ENCODE results near the gene POU6F2. TPM values are rescaled to one million over a fixed set of nuclear protein-coding genes. Genes with fewer than 3 reads are reported as not detected.

POU6F2 gene
- total and polyA plus RNA-seq, 2 of the 4 experiments (the other 2 are of a cell fraction): not detected

DNA sequence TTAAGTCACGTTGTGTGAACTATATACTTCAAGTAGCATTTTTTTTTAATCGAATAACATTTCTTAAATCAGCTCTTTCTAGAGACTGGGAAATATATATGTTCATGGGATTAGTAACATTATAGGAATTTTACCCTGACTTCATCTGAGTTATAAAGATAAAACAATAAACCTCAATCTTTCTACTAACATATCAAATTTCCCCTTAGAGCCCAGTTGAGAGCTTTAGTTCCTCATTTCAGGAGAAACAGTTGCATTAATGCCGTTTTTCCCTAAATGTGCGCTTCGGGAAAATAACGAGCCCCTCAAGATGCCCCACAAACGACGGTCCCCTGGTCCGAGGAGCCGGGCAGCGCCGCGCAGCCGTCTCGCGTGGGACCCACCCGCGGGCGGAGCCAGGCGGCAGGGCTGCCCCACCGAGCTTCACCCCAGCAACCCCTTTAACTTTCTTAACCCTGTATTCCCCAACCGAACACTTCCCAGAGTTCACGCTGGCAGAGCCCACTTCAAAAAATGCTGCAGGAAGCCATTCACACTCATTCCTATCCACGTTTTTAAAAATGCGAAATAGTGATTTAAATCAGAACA is 436.0 kb downstream of the POU6F2 start:
- H2AK5ac ChIP-seq (ENCODE audit: low read depth, low read length): no peak overlapping the region
- H2BK120ac ChIP-seq (ENCODE audit: low read depth, low read length): no peak overlapping the region
- no peaks in the 10 kb centered on the region; the same call in 1 of the 2 replicates for H3K27me3 ChIP-seq (ENCODE audit: control insufficient read depth, insufficient read depth, low read length)
- ChIA-PET CTCF (no interaction called here), POLR2A (ENCODE audit: unreplicated experiment) (no interaction called here)
- ATAC-seq (ENCODE audit: low read depth): peak; percentile 65
- H3K4me3 ChIP-seq (ENCODE audit: insufficient read depth, low read depth, low read length): peak overlapping the region; percentile 47
- no peak overlapping the region for H3K27ac ChIP-seq (ENCODE audit: insufficient read depth, low read length)
- intact Hi-C loops (cut with micrococcal nuclease): no loop called here
- no peak for TF ChIP-seq MAZ (IDR thresholded peaks at IDR 0.05; ENCODE audit: borderline replicate concordance, low read depth, low read length)
- TF ChIP-seq CHD1 (IDR thresholded peaks at IDR 0.05; ENCODE audit: low read depth, low read length): no peak
- TF ChIP-seq SMC3 (IDR thresholded peaks at IDR 0.05; ENCODE audit: low read depth, low read length): no peak
- TF ChIP-seq BHLHE40 (IDR thresholded peaks at IDR 0.05; ENCODE audit: low read depth, low read length): no peak
- TF ChIP-seq POLR2A (IDR thresholded peaks at IDR 0.05; ENCODE audit: low read depth, low read length): no peak
- TF ChIP-seq, protein P1, sequence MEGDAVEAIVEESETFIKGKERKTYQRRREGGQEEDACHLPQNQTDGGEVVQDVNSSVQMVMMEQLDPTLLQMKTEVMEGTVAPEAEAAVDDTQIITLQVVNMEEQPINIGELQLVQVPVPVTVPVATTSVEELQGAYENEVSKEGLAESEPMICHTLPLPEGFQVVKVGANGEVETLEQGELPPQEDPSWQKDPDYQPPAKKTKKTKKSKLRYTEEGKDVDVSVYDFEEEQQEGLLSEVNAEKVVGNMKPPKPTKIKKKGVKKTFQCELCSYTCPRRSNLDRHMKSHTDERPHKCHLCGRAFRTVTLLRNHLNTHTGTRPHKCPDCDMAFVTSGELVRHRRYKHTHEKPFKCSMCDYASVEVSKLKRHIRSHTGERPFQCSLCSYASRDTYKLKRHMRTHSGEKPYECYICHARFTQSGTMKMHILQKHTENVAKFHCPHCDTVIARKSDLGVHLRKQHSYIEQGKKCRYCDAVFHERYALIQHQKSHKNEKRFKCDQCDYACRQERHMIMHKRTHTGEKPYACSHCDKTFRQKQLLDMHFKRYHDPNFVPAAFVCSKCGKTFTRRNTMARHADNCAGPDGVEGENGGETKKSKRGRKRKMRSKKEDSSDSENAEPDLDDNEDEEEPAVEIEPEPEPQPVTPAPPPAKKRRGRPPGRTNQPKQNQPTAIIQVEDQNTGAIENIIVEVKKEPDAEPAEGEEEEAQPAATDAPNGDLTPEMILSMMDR (conservative IDR thresholded peaks at IDR 0.05; ENCODE audit: low read depth, low read length): no peak
- no peak for TF ChIP-seq RFX5 (IDR thresholded peaks at IDR 0.05; ENCODE audit: low read depth, low read length)
- TF ChIP-seq MXI1 (IDR thresholded peaks at IDR 0.05; ENCODE audit: borderline replicate concordance, low read depth, low read length): no peak
- TF ChIP-seq RAD21 (IDR thresholded peaks at IDR 0.05; ENCODE audit: low read length): no peak
- no peak for TF ChIP-seq MAFK (IDR thresholded peaks at IDR 0.05; ENCODE audit: low read depth, low read length)
- TF ChIP-seq RCOR1 (IDR thresholded peaks at IDR 0.05; ENCODE audit: insufficient replicate concordance, low read length): no peak
- TF ChIP-seq, protein P2, sequence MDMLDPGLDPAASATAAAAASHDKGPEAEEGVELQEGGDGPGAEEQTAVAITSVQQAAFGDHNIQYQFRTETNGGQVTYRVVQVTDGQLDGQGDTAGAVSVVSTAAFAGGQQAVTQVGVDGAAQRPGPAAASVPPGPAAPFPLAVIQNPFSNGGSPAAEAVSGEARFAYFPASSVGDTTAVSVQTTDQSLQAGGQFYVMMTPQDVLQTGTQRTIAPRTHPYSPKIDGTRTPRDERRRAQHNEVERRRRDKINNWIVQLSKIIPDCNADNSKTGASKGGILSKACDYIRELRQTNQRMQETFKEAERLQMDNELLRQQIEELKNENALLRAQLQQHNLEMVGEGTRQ (IDR thresholded peaks at IDR 0.05; ENCODE audit: low read depth, low read length): no peak
- no peak for TF ChIP-seq FOS (IDR thresholded peaks at IDR 0.05; ENCODE audit: low read depth, low read length)
- TF ChIP-seq, protein P3, sequence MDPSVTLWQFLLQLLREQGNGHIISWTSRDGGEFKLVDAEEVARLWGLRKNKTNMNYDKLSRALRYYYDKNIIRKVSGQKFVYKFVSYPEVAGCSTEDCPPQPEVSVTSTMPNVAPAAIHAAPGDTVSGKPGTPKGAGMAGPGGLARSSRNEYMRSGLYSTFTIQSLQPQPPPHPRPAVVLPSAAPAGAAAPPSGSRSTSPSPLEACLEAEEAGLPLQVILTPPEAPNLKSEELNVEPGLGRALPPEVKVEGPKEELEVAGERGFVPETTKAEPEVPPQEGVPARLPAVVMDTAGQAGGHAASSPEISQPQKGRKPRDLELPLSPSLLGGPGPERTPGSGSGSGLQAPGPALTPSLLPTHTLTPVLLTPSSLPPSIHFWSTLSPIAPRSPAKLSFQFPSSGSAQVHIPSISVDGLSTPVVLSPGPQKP (IDR thresholded peaks at IDR 0.05; ENCODE audit: borderline replicate concordance, low read depth, low read length): no peak
- no peak for TF ChIP-seq CEBPB (IDR thresholded peaks at IDR 0.05; ENCODE audit: low read depth, low read length)
- TF ChIP-seq NFE2L2 (IDR thresholded peaks at IDR 0.05; ENCODE audit: low read depth, low read length): no peak
- peak overlapping the region; percentile 36; the same call in 1 of the 2 replicates for H3K9ac ChIP-seq (ENCODE audit: low read depth, low read length)
- no peak overlapping the region for H3K56ac ChIP-seq (ENCODE audit: extremely low read depth, insufficient read depth, low read length)
- dilution Hi-C loops (cut with HindIII; ENCODE audit: low sequenced_read_pairs, unreplicated experiment): no loop called here
- H4K91ac ChIP-seq (ENCODE audit: insufficient read depth, low read depth, low read length): no peak overlapping the region
- H3K4me1 ChIP-seq (ENCODE audit: control insufficient read depth, insufficient read depth, low read length): no peaks in the 10 kb centered on the region
- H3K18ac ChIP-seq (ENCODE audit: low read depth, low read length): no peak overlapping the region
- H2BK15ac ChIP-seq (ENCODE audit: low read depth, low read length): no peak overlapping the region
- H3K14ac ChIP-seq (replicated peaks; ENCODE audit: low read depth, low read length): no peak overlapping the region
- no peaks in the 10 kb centered on the region for H3K36me3 ChIP-seq (ENCODE audit: control insufficient read depth, insufficient read depth, low read length)
- peak overlapping the region; percentile 93 for H2AFZ ChIP-seq (replicated peaks; ENCODE audit: low read length, poor library complexity)
- in situ Hi-C loops (cut with MboI; ENCODE audit: low sequenced_read_pairs): no loop called here
- H3K9me3 ChIP-seq (ENCODE audit: control insufficient read depth, insufficient read depth, low read length): no peaks in the 10 kb centered on the region
- no peaks in the 10 kb centered on the region for H3K79me1 ChIP-seq (ENCODE audit: low read depth in 1 of 2, low read length in 2 of 2)
- H3K23ac ChIP-seq (ENCODE audit: low read depth, low read length): no peak overlapping the region
- H2AK9ac ChIP-seq (replicated peaks; ENCODE audit: low read depth, low read length, poor library complexity): no peak overlapping the region
- no peak overlapping the region for H3K4ac ChIP-seq (ENCODE audit: low read depth, low read length)
- 0% methylated on average over 12 of the region's 25 CpGs; no CpG with 5 or more reads in 1 of the 2 experiments for WGBS, 2 experiments (ENCODE audit: extremely low coverage in 2 of 2, insufficient read length in 1 of 2)
- peak; percentile 13 for DNase-seq
- no peaks in the 10 kb centered on the region for H3K9me1 ChIP-seq (ENCODE audit: insufficient read depth, low read length)
- H2BK5ac ChIP-seq (ENCODE audit: low read depth, low read length, poor library complexity, severe bottlenecking): no peak overlapping the region
- H4K5ac ChIP-seq (ENCODE audit: low read depth, low read length): no peak overlapping the region
- BruUV-seq (replicated peaks): no TSS peak
- H4K8ac ChIP-seq (ENCODE audit: low read depth in 2 of 2, low read length in 2 of 2): no peak overlapping the region
- H2BK20ac ChIP-seq (ENCODE audit: low read depth, low read length): no peak overlapping the region
- peak overlapping the region; percentile 94 for H3K4me2 ChIP-seq (ENCODE audit: low read depth, low read length)
- H4K20me1 ChIP-seq (ENCODE audit: insufficient read depth, low read length): no peaks in the 10 kb centered on the region

Measured in IMR-90 (cell line).